ENCODE measurements around the gene PIP5K1B. TPM values are rescaled to one million over a fixed set of nuclear protein-coding genes. Genes with fewer than 3 reads are reported as not detected.

PIP5K1B gene
- total and polyA plus RNA-seq, 7 donors, result 10.3 to 72.6 (median 23.5) TPM

- H3K36me3 ChIP-seq, result no peaks in the 10 kb centered on the region
- H3K27ac ChIP-seq, result no peak overlapping the region
- H3K9me3 ChIP-seq, result no peaks in the 10 kb centered on the region
- H3K27me3 ChIP-seq, result no peaks in the 10 kb centered on the region
- no peak for DNase-seq
- intact Hi-C loops (cut with DNase I), result no loop called here
- no peak overlapping the region for H3K4me3 ChIP-seq
- peaks cover 0 to 11% (median 7%) of the 10 kb centered on the region in 4 donors for H3K4me1 ChIP-seq
- TF ChIP-seq EP300 (IDR thresholded peaks at IDR 0.05) (no peak), CTCF (IDR thresholded peaks at IDR 0.05) (peak in 1 of 4 experiments; percentile 7)
- 22 to 45% methylated on average over 3 of the region's 3 CpGs for WGBS, 2 donors
Measured at GRCh38 chr9:68685770-68686169, 19.3 kb upstream of the PIP5K1B start.

- Histone ChIP-seq H3K27ac (peak overlapping the region in 3 of 4 donors; percentile 25 to 47 (median 27)), H3K27me3 (no peaks in the 10 kb centered on the region), H3K9me3 (no peaks in the 10 kb centered on the region), H3K36me3 (no peaks in the 10 kb centered on the region), H3K4me1 (peaks cover 0 to 11% (median 7%) of the 10 kb centered on the region in 4 donors), H3K4me3 (no peak overlapping the region)
- no peak for DNase-seq
- WGBS, 2 donors, result 70 to 77% methylated on average over 6 of the region's 6 CpGs
- intact Hi-C loops (cut with DNase I), result no loop called here
- TF ChIP-seq EP300 (IDR thresholded peaks at IDR 0.05) (no peak), POLR2AphosphoS5 (IDR thresholded peaks at IDR 0.05) (peak in 2 of 4 donors; percentile 8 to 51), POLR2A (IDR thresholded peaks at IDR 0.05) (no peak), CTCF (IDR thresholded peaks at IDR 0.05) (no peak)
Measured at GRCh38 chr9:68690088-68690487, 15.0 kb upstream of the PIP5K1B start.

GRCh38 chr9:68692519-68692918 is 12.5 kb upstream of the PIP5K1B start:
- intact Hi-C loops (cut with DNase I), result no loop called here
- Histone ChIP-seq H3K36me3 (no peaks in the 10 kb centered on the region), H3K27ac (no peak overlapping the region)

GRCh38 chr9:68694125-68694524 is 10.9 kb upstream of the PIP5K1B start:
- 76 to 86% methylated on average over 4 of the region's 4 CpGs for WGBS, 2 donors

More at GRCh38 chr9:68692519-68692918, 12.5 kb upstream of the PIP5K1B start:
- Histone ChIP-seq H3K4me3 (no peak overlapping the region), H3K9me3 (no peaks in the 10 kb centered on the region), H3K4me1 (peaks cover 0 to 11% (median 7%) of the 10 kb centered on the region in 4 donors), H3K27me3 (no peaks in the 10 kb centered on the region)
- TF ChIP-seq EP300 (IDR thresholded peaks at IDR 0.05) (no peak), POLR2AphosphoS5 (IDR thresholded peaks at IDR 0.05) (no peak), POLR2A (IDR thresholded peaks at IDR 0.05) (no peak), CTCF (IDR thresholded peaks at IDR 0.05) (no peak)
- DNase-seq, result no peak
- WGBS, 2 donors, result 79 to 88% methylated on average over 8 of the region's 8 CpGs

More at GRCh38 chr9:68694125-68694524, 10.9 kb upstream of the PIP5K1B start:
- Histone ChIP-seq H3K27me3 (no peaks in the 10 kb centered on the region), H3K36me3 (no peaks in the 10 kb centered on the region), H3K4me3 (no peak overlapping the region), H3K4me1 (peaks cover 0 to 11% (median 7%) of the 10 kb centered on the region in 4 donors), H3K9me3 (no peaks in the 10 kb centered on the region), H3K27ac (no peak overlapping the region)
- no peak for TF ChIP-seq POLR2A (IDR thresholded peaks at IDR 0.05)
- no peak for TF ChIP-seq CTCF (IDR thresholded peaks at IDR 0.05)
- no peak for TF ChIP-seq POLR2AphosphoS5 (IDR thresholded peaks at IDR 0.05)
- TF ChIP-seq EP300 (IDR thresholded peaks at IDR 0.05), result no peak
- intact Hi-C loops (cut with DNase I), result no loop called here
- DNase-seq, result no peak

All from sigmoid colon (tissue), 7 donors.